AG04449 (cell line): ENCODE measurements around the gene KRTAP2-2.

ENCODE experiments used
- CTCF ChIA-PET: fragments of 350-600 bp; formaldehyde crosslinking; extraction: SDS; loops from one replicate; lab custom pipeline; 2021; ENCODE audit warnings: antibody characterized with exemption; lab: Yijun Ruan, JAX
- POLR2A ChIA-PET: fragments of 400-600, 350-600 bp; formaldehyde crosslinking; extraction: SDS; loops from one replicate; lab custom pipeline; 2020; ENCODE audit warnings: antibody characterized with exemption, inconsistent platforms; lab: Yijun Ruan, JAX
- DNase-seq: peaks from one replicate; pipeline ENCODE4 v3.0.0-alpha.2; 2010; ENCODE audit warnings: low read depth, low spot score
- H3K4me3 ChIP-seq: 2 replicates; pipeline ENCODE4 v1.5.1; 2011; ENCODE audit warnings: low read depth, mild to moderate bottlenecking, control low read depth, low read length
- TF ChIP-seq, protein P1 (sequence below): IDR thresholded peaks from one replicate; pipeline ENCODE4 v1.5.1; 2011; ENCODE audit warnings: mild to moderate bottlenecking, moderate library complexity, low read length, control low read depth, inconsistent platforms; ENCODE audit not compliant: insufficient read depth; ENCODE audit errors: missing control alignments

The KRTAP2-2 gene

DNA sequence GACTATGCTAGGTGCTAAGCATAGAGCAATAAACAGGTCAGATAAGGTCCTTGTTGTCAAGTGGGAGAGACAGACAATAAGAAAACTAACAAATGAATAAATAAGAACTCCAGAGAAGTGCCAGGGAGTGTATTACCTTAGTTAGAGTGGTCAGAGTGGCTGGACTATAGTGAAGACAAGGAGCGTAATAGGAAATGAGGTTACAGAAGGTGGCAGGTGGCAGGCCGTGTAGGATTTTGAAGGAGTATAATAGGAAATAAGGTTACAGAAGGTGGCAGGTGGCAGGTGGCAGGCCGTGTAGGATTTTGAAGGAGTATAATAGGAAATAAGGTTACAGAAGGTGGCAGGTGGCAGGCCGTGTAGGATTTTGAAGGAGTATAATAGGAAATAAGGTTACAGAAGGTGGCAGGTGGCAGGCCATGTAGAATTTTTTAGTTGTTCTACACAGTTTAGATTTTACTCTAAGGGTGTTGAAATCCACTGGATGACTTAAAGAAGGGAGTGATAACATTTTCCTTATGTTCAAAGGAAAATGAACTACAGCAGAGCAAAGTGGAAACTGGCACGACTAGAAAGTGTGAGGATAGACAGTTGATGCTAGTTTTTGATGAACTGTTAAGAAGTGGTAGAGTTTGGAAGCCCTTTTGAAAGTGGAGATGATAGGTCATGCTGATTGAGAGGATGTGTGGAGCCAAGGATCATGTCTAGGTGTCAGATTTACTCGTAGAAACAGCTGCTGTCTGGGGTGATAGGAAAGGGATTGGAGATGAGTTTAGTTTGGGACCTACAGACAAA, 42.5 kb downstream of the KRTAP2-2 start:
- ChIA-PET POLR2A (no interaction called here), CTCF (interaction anchor here (1.2 kb wide), 1 partner anchor 8 kb away, joined by 5 read pairs; no protein-coding TSS in a partner anchor)
- H3K4me3 ChIP-seq: no peak overlapping the region
- DNase-seq: no peak
- TF ChIP-seq, protein P1, sequence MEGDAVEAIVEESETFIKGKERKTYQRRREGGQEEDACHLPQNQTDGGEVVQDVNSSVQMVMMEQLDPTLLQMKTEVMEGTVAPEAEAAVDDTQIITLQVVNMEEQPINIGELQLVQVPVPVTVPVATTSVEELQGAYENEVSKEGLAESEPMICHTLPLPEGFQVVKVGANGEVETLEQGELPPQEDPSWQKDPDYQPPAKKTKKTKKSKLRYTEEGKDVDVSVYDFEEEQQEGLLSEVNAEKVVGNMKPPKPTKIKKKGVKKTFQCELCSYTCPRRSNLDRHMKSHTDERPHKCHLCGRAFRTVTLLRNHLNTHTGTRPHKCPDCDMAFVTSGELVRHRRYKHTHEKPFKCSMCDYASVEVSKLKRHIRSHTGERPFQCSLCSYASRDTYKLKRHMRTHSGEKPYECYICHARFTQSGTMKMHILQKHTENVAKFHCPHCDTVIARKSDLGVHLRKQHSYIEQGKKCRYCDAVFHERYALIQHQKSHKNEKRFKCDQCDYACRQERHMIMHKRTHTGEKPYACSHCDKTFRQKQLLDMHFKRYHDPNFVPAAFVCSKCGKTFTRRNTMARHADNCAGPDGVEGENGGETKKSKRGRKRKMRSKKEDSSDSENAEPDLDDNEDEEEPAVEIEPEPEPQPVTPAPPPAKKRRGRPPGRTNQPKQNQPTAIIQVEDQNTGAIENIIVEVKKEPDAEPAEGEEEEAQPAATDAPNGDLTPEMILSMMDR: no peak

DNA sequence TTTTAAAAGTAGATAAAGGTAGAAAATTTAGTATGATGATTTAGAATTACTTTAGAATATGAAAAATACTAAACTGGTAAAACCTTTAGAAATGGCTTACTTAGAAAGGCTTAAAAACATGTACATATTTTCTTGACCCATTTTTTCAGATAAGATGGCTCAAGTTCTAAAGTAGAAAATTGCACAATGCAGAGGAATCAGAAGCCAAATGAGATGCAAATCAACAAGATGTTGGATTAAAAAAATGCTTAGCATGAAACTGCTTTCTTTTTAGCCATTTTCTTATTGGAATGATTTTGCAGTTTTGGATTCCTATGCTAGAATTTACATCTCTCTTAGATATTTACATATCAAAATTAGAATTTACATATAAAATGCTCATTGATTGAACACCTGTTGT, 44.6 kb downstream of the KRTAP2-2 start:
- ChIA-PET CTCF (no interaction called here), POLR2A (no interaction called here)
- H3K4me3 ChIP-seq: no peak overlapping the region
- DNase-seq: no peak
- TF ChIP-seq, protein P1: no peak

DNA sequence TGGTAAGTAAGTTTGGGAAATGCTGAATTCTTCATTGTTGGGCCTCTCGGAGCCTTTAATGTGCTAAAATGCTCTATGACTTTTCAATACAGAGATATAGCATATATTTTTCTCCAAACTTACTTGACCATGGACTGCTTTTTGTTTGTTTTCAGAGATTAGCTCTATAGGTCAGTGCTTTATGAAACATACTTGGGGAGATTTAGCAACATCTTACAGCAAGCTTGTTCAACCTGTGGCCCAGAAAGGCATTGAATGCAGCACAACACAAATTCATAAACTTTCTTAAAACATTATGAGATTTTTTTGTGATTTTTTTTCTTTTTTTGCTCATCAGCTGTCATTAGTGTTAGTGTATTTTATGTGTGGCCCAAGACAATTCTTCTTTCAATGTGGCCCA, 45.1 kb downstream of the KRTAP2-2 start:
- POLR2A ChIA-PET: no interaction called here
- CTCF ChIA-PET: interaction anchor here (0.8 kb wide), 1 partner anchor 11 kb away, joined by 3 read pairs; no protein-coding TSS in a partner anchor

DNA sequence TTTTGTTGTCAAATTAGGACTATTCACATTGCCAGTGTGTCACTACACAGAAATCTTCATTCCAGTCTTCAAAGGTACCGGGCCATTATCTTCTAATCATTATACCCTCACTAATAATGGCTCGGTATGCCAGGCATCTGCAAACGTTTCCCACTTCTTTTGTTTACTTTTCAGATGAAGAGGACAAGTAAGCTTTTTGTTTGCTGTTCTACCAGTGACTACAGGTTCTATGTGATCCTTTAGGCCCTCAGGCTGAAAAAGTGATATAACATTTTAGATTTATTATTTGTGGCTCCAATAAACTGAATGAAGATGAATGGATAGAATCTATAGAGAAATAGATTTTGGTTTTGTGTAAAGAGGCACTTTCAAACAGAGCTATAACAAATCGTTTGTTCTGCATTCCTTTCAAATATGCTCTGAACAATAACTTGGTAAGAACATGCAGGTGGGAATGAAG, 45.7 kb downstream of the KRTAP2-2 start:
- DNase-seq: no peak
- no peak overlapping the region for H3K4me3 ChIP-seq
- ChIA-PET POLR2A (no interaction called here), CTCF (interaction anchor here (0.8 kb wide), 1 partner anchor 11 kb away, joined by 3 read pairs; no protein-coding TSS in a partner anchor)
- TF ChIP-seq, protein P1: no peak

More for the DNA sequence above, 45.1 kb downstream of the KRTAP2-2 start:
- no peak overlapping the region for H3K4me3 ChIP-seq
- no peak for DNase-seq
- TF ChIP-seq, protein P1: no peak

DNA sequence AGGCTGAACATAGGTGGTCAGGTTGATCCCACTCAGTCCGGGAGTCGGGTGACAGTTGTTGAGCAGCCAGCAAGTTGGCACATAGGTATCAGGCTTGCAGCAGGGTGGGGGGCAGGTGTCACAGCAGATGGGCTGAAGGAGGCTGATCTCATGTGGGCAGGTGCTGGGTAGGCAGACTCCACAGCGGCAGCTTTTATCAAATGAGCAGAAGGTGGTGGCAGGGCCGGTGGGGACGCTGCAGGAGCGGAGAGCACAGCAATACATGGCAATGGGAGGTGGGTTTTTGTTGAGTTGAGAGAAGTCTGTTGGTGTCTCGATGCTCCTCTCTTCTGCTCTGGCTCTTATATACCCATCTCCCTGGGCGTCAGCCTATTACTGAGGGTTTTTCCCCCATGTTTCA, 46.2 kb downstream of the KRTAP2-2 start, which contains the start of gene KRTAP3-1:
Gene KRTAP3-1 (minus strand): TSS at position 318 of the 400 bp plus-strand sequence. CDS start 54 bp downstream, at position 264.
- POLR2A ChIA-PET: no interaction called here
- CTCF ChIA-PET: interaction anchor here (1.2 kb wide), 1 partner anchor 9 kb away, joined by 5 read pairs; no protein-coding TSS in a partner anchor
- DNase-seq: no peak
- H3K4me3 ChIP-seq: no peak within 1 kb of the TSS
- TF ChIP-seq, protein P1: no peak
